Esophagus muscularis mucosa (tissue), 4 donors: ENCODE measurements around the gene MITF.

Source experiments
- CTCF ChIP-seq, 3 experiments: fragments of 200-600 bp in 2 of 3; fragments of 450-650 bp in 1 of 3; sonication (generic) in 2 of 3; IDR thresholded peaks; one replicate each; pipeline ENCODE4 v1.5.1; 2017 to 2019; ENCODE audit warnings: antibody characterized with exemption in 3 of 3, mild to moderate bottlenecking in 2 of 3, moderate library complexity in 1 of 3
- EP300 ChIP-seq: sonication (generic); formaldehyde crosslinking; IDR thresholded peaks from one replicate; pipeline ENCODE4 v1.6.1; 2017; ENCODE audit warnings: antibody characterized with exemption
- POLR2AphosphoS5 ChIP-seq, 2 donors: sonication (generic); formaldehyde crosslinking; IDR thresholded peaks; one replicate each; pipeline ENCODE4 v1.6.1; 2017; ENCODE audit warnings: antibody characterized with exemption in 2 of 2

DNA sequence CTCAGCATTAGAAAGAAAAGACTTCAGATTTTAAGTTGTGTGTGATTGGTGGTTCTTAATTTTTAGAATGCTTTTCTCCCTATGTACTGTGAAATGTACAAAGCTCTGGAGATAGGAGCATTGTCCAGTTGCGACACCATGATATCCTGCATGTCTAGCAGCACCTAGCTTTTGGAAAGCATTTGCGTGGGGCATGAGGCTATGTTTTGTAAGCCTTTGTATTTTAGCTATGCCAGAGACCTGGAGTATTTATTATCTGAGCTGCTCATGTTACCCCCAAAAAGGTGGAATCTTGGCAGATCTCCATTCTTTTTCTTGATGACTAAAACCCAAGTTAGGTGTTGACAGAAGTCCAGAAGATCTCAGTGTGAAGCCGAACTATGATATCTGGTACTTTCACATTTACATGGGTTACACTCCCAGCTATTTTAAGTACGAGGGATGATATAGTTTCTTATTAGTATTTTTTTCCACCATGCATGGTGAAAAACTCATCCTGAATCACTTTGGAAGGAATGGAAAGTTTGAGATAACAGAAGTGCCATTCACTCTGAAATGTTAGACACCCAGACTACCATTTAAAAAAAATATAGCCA, 133.6 kb downstream of the MITF start:
- TF ChIP-seq CTCF (IDR thresholded peaks at IDR 0.05) (no peak), POLR2AphosphoS5 (IDR thresholded peaks at IDR 0.05) (peak in 1 of 2 donors; percentile 25), EP300 (no peak)
